Fibroblast of villous mesenchyme (primary cell): Measurements from ENCODE around the gene PRKN. TPM values are rescaled to one million over a fixed set of nuclear protein-coding genes. Genes with fewer than 3 reads are reported as not detected.

ENCODE experiments used
- DNase-seq: peaks from one replicate; pipeline ENCODE4 v3.0.0-alpha.2; 2010; ENCODE audit warnings: low read depth
- H3K4me3 ChIP-seq: 2 replicates; pipeline ENCODE4 v1.5.1; 2011; ENCODE audit warnings: low read depth, mild to moderate bottlenecking, low read length
- total RNA-seq: library from RNA; depleted of rRNA; stranded (reverse); fragments of >200 nt; gene quantifications from 2 replicates; pipeline ENCODE4 v1.2.3, GENCODE V29; 2012
- TF ChIP-seq, protein P1 (sequence below): IDR thresholded peaks from 2 replicates; pipeline ENCODE4 v1.5.1; 2012; ENCODE audit warnings: low read depth, mild to moderate bottlenecking, low read length; ENCODE audit not compliant: insufficient read depth

PRKN gene
- total RNA-seq, 1 donor, result 2.2 TPM

DNA sequence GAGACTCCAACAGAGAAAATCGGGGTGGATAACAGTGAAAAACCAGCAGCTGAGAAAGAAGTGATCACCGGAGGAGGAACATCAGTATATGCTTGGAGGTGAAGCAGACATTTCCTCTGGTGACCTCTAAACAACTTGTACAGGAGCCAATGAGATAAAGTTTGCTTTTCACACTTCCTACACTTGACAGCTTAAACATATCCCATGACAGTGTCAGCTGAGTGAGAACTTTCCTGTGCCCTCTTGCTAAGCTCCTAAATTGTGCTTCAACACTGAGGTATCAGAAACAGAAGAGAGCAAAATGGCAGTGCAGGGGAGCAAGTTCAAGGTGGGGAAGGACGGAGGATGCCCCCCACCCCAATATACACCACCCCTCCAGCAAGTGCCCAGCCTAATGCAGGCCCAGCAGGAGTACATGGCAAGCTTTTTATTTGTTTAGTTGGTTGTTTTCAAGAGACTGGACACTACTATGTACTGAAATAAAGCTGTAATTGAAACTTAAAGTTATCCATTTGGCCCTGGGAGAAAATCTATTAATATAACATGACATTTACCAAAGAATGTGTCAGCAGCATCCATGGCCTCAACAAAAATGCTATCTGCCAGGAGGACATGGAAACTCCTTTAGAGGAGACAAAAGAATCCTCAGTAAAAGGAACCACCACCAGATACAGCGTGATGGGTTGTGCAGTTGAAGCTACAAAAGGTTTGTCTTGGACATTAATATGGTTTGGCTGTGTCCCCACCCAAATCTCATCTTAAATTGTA is 540.2 kb downstream of the PRKN start:
- no peak for DNase-seq
- TF ChIP-seq, protein P1, sequence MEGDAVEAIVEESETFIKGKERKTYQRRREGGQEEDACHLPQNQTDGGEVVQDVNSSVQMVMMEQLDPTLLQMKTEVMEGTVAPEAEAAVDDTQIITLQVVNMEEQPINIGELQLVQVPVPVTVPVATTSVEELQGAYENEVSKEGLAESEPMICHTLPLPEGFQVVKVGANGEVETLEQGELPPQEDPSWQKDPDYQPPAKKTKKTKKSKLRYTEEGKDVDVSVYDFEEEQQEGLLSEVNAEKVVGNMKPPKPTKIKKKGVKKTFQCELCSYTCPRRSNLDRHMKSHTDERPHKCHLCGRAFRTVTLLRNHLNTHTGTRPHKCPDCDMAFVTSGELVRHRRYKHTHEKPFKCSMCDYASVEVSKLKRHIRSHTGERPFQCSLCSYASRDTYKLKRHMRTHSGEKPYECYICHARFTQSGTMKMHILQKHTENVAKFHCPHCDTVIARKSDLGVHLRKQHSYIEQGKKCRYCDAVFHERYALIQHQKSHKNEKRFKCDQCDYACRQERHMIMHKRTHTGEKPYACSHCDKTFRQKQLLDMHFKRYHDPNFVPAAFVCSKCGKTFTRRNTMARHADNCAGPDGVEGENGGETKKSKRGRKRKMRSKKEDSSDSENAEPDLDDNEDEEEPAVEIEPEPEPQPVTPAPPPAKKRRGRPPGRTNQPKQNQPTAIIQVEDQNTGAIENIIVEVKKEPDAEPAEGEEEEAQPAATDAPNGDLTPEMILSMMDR, result no peak
- H3K4me3 ChIP-seq, result no peak overlapping the region

DNA sequence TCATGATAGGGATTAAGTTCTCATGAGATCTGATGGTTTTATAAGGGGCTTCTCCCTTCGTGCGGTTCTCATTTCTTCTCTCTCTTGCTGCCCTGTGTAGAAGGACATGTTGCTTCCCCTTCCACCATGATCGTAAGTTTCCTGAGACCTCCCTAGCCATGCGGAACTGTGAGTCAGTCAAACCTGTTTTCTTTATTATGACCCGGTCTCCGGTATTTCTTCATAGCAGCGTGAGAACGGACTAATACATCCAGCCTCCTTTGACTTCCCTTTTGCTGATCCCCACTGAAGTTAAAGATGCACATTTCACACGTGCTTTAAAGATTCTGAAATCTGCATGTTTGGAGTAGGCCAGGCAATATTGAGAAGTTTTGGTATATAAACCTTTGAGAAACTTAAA is 543.1 kb downstream of the PRKN start:
- DNase-seq, result no peak
- TF ChIP-seq, protein P1, result no peak
- H3K4me3 ChIP-seq, result no peak overlapping the region

DNA sequence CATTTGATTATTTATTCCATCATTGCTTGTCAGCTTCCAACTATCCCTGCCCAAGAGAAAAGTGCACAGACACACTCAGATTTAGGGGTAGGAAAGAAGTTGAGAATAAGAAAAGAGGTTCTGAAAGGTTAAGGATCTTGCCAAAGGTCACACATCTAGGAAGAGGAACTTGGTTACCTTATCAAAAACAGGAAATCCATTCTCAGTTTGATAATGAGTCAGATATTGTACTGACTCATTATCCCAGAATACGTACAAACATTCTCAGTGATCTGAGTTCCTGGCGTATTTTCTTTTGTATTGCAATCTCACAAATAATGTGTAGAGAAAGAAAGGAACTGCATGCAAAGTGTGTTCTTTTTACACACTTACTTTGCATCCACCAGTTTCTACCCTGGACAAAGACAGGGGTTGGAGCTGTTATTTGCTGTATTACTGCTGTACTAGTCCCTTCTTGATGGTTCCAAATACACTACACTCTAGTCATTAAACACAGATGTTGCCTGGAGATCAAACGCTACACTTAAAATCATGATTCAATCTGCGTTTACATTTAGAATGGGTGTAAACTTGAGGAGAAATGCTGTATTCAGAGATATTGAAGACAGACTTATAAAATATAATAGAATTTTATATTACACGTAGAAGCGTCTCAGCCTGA is 545.7 kb downstream of the PRKN start:
- no peak overlapping the region for H3K4me3 ChIP-seq
- TF ChIP-seq, protein P1, result no peak
- DNase-seq, result no peak

DNA sequence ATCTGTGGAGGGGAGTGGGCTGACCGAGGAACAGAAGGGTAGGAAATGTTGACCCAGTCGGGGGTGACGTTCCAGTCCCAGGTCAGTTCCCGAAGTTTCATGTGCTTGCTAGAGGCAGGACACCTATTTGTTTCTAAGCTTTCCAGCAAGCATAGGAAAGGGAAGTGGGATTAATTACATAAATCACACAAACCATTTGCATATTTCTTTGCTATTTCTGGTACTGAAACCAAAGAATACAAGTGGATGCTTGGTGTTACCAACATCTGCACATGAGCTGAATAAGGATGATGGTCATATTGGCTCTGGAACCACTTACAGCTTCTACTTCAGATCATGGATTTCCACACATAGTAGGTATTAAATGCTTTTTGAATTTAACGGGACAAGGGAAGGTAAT is 546.5 kb downstream of the PRKN start:
- no peak for DNase-seq
- TF ChIP-seq, protein P1, result no peak
- no peak overlapping the region for H3K4me3 ChIP-seq

DNA sequence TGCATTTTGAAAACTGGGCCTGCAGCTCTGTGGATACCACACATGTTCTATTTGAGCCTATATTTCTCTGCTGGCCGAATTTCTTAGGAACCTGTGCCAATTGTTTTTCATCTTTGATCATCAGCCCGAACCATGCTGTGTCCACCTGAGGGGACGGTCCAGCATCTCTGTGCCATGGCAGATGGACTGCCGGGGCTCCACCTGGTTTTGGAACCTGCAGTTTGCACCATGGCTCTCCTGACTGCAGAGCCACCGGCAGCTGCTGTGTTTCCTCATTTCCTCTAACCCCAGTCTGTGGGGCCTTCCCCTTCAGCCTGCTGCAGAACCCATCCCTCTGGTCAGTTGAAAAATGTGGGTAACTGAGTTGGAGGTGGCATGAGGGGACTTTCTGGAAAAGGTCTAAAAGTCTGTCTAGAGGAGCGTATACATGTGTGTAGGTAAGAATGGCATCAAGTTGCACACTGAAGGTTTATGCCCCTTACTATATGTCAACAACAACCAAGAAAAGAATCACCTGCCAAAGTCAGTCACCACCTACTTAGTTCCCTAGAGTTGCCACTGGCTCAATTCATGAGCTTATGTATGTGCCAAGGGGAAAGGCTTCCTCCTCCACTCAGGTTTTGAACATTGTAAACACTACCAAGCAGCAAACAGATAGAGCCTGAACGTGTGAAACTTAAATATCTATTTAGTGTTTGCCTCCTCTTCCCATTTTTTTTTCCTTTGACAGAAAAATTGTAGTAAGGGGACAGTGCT is 548.2 kb downstream of the PRKN start:
- no peak for DNase-seq
- H3K4me3 ChIP-seq, result no peak overlapping the region
- TF ChIP-seq, protein P1, result no peak

DNA sequence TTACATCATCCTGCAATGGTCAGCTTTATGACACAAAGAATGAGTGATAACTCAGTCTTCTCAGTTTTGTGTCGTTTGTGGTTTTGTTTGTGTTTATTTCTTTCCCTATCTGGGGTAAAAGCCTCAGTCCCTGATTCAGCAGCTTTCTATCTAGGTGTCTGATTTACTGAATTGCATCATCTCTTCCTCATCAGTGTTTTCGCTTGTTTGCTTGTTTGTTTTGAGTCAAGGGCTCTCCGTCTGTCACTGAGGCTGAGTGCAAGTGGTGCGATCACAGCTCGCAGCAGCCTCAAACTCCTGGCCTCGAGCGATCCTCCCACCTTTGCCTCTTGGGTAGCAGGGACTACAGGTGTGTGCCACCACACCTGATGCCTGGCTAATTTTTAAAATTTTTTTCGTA is 548.9 kb downstream of the PRKN start:
- DNase-seq, result no peak
- TF ChIP-seq, protein P1, result no peak
- H3K4me3 ChIP-seq, result no peak overlapping the region
